ENCODE measurements around the gene ECHDC3.

GRCh38 chr10:11797281-11797680 is 55.1 kb downstream of the ECHDC3 start:
- TF ChIP-seq POLR2A (IDR thresholded peaks at IDR 0.05) = no peak
- no peak for TF ChIP-seq CTCF (IDR thresholded peaks at IDR 0.05)
